HepG2 (cell line): ENCODE data around the gene HLA-DMB. TPM values are rescaled to one million over a fixed set of nuclear protein-coding genes. Genes with fewer than 3 reads are reported as not detected.

Experiments
- AKNA ChIP-seq: sonication (generic); formaldehyde crosslinking; IDR thresholded peaks from 2 replicates; pipeline ENCODE4 v1.4.0; 2020; ENCODE audit warnings: missing genetic modification reagents, borderline replicate concordance
- EHMT2 ChIP-seq: fragments of 200-600 bp; sonication (generic); IDR thresholded peaks from 2 replicates; pipeline ENCODE4 v1.7.0; 2017; ENCODE audit warnings: antibody characterized with exemption, low read depth, low read length, borderline replicate concordance
- ELF4 ChIP-seq: sonication (generic); formaldehyde crosslinking; IDR thresholded peaks from 2 replicates; pipeline ENCODE4 v1.5.0; 2020; ENCODE audit warnings: missing genetic modification reagents, mild to moderate bottlenecking, moderate library complexity, borderline replicate concordance
- SALL2 ChIP-seq: sonication (generic); formaldehyde crosslinking; IDR thresholded peaks from 2 replicates; pipeline ENCODE4 v1.8.1; 2023; ENCODE audit warnings: mild to moderate bottlenecking, missing genetic modification reagents, inconsistent platforms
- TSC22D2 ChIP-seq: sonication (generic); formaldehyde crosslinking; IDR thresholded peaks from 2 replicates; pipeline ENCODE4 v1.5.1; 2020; ENCODE audit warnings: missing genetic modification reagents, mild to moderate bottlenecking, borderline replicate concordance
- ZBTB33 ChIP-seq: sonication (generic); formaldehyde crosslinking; IDR thresholded peaks from 2 replicates; pipeline ENCODE4 v1.4.0; 2020; ENCODE audit warnings: missing genetic modification reagents
- ZBTB46 ChIP-seq: sonication (generic); formaldehyde crosslinking; IDR thresholded peaks from 2 replicates; pipeline ENCODE4 v1.4.0; 2020; ENCODE audit warnings: mild to moderate bottlenecking, missing genetic modification reagents, borderline replicate concordance
- ZNF354B ChIP-seq: sonication (generic); formaldehyde crosslinking; IDR thresholded peaks from 2 replicates; pipeline ENCODE4 v1.8.0; 2022; ENCODE audit warnings: mild to moderate bottlenecking, missing genetic modification reagents
- ZNF570 ChIP-seq: sonication (generic); formaldehyde crosslinking; IDR thresholded peaks from 2 replicates; pipeline ENCODE4 v1.4.0; 2020; ENCODE audit warnings: mild to moderate bottlenecking, missing genetic modification reagents, borderline replicate concordance
- ZNF660 ChIP-seq: sonication (generic); formaldehyde crosslinking; IDR thresholded peaks from 2 replicates; pipeline ENCODE4 v1.5.1; 2020; ENCODE audit warnings: mild to moderate bottlenecking, low read depth, missing genetic modification reagents, borderline replicate concordance
- polyA plus RNA-seq, 8 experiments: library from polyadenylated mRNA; depleted of rRNA in 3 of 8; stranded (reverse) in 7 of 8; unstranded in 1 of 8; fragments of >200 nt; fragmentation: Illumina TruSeq in 4 of 8; extraction: Trizol in 4 of 8; gene quantifications; 2 replicates each; pipeline versions ENCODE4 v1.2.1 to v1.2.3, GENCODE V29; 2011 to 2016; ENCODE audit warnings: low read depth in 4 of 8, missing spikeins in 1 of 8, mixed read lengths in 1 of 8; ENCODE audit not compliant: insufficient read depth in 1 of 8
- total RNA-seq, 5 experiments: library from RNA; depleted of rRNA; stranded (reverse); fragments of >200 nt; fragmentation: Illumina TruSeq; extraction: Trizol; gene quantifications; 2 replicates each; pipeline ENCODE4 v1.2.3, GENCODE V29; 2016; ENCODE audit warnings: low read depth in 1 of 5
- TF ChIP-seq, protein P1 (sequence below): sonication (generic); formaldehyde crosslinking; IDR thresholded peaks from 2 replicates; pipeline ENCODE4 v1.4.0; 2020; ENCODE audit warnings: missing genetic modification reagents
- TF ChIP-seq, protein P2 (sequence below): sonication (generic); formaldehyde crosslinking; IDR thresholded peaks from 2 replicates; pipeline ENCODE4 v1.4.0; 2020; ENCODE audit warnings: missing genetic modification reagents, mild to moderate bottlenecking, borderline replicate concordance

The HLA-DMB gene
- total and polyA plus RNA-seq, 2 of the 13 experiments (the other 11 are each of a cell fraction or from before 2014, with no cell fraction given): not detected

DNA sequence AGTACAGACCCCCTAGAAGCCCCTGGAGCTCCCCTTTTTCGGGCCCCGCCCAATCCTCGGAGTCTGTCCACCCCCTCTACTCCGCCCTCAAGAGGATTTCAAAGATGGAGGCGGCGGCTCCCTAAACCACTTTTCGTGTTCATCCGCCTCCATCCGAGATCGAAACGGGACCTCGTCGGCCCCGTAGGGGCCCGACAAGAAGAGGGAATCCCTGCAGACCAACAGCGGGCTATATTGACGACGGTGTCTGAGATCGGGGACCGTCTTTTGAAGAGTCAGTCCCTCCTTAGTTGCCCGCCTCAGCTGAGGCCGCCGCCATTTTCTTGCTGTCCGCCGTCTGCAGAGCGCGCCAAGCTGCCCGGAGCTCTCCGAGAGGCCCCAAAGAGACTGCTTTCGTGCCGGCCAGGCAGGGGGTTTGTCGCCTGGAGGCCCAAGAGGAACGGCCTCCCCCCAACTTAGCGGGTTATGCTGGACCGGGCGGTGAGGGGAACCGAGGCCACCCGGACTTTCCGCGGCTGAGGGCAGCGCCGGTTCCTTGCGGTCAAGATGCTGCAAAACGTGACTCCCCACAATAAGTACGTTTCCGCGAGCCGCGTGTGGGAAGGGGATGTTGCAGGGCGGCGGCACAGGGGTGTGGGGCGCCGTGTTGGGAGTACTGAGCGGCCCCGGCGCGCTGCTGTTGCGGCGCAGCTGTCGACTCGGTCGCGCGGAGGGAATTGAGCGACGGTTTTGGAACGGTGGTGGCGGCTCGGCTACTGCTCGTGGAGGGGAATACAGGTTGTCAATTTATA lies 31.7 kb upstream of the HLA-DMB start (continued):
- TF ChIP-seq AKNA (no peak), ZNF660 (CRISPR knock-in tag) (0 out of 2 replicates have a peak, but pooled peaks have one; percentile 28), SALL2 (CRISPR knock-in tag) (no peak), ELF4 (CRISPR knock-in tag) (no peak), ZNF354B (peak; percentile 75; the same call in 1 of the 2 replicates), TSC22D2 (CRISPR knock-in tag) (no peak), ZBTB46 (CRISPR knock-in tag) (no peak; the same call in 1 of the 2 replicates), ZNF570 (CRISPR knock-in tag) (no peak), ZBTB33 (no peak), EHMT2 (no peak)
- TF ChIP-seq, protein P1, sequence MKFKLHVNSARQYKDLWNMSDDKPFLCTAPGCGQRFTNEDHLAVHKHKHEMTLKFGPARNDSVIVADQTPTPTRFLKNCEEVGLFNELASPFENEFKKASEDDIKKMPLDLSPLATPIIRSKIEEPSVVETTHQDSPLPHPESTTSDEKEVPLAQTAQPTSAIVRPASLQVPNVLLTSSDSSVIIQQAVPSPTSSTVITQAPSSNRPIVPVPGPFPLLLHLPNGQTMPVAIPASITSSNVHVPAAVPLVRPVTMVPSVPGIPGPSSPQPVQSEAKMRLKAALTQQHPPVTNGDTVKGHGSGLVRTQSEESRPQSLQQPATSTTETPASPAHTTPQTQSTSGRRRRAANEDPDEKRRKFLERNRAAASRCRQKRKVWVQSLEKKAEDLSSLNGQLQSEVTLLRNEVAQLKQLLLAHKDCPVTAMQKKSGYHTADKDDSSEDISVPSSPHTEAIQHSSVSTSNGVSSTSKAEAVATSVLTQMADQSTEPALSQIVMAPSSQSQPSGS (CRISPR knock-in tag): no peak
- TF ChIP-seq, protein P2, sequence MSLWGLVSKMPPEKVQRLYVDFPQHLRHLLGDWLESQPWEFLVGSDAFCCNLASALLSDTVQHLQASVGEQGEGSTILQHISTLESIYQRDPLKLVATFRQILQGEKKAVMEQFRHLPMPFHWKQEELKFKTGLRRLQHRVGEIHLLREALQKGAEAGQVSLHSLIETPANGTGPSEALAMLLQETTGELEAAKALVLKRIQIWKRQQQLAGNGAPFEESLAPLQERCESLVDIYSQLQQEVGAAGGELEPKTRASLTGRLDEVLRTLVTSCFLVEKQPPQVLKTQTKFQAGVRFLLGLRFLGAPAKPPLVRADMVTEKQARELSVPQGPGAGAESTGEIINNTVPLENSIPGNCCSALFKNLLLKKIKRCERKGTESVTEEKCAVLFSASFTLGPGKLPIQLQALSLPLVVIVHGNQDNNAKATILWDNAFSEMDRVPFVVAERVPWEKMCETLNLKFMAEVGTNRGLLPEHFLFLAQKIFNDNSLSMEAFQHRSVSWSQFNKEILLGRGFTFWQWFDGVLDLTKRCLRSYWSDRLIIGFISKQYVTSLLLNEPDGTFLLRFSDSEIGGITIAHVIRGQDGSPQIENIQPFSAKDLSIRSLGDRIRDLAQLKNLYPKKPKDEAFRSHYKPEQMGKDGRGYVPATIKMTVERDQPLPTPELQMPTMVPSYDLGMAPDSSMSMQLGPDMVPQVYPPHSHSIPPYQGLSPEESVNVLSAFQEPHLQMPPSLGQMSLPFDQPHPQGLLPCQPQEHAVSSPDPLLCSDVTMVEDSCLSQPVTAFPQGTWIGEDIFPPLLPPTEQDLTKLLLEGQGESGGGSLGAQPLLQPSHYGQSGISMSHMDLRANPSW: peak; percentile 94; the same call in 1 of the 2 replicates
